Peyer's patch (tissue), 4 donors: Measurements from ENCODE around the gene C4orf50. TPM values are rescaled to one million over a fixed set of nuclear protein-coding genes. Genes with fewer than 3 reads are reported as not detected.

ENCODE experiments used
- DNase-seq, 3 donors: peaks; one replicate each; pipeline ENCODE4 v3.0.0-alpha.2; 2017 to 2019
- H3K27ac ChIP-seq, 4 donors: fragments of 200-600 bp; sonication (generic); one replicate each; pipeline ENCODE4 v1.5.1; 2016 to 2019
- H3K27me3 ChIP-seq, 2 donors: fragments of 200-600 bp; sonication (generic); one replicate each; pipeline ENCODE4 v1.5.1; 2019
- H3K36me3 ChIP-seq, 3 donors: fragments of 200-600 bp; sonication (generic); one replicate each; pipeline ENCODE4 v1.5.1; 2016 to 2019
- H3K4me1 ChIP-seq, 4 donors: fragments of 200-600 bp; sonication (generic); one replicate each; pipeline ENCODE4 v1.5.1; 2016 to 2019
- H3K4me3 ChIP-seq, 4 donors: fragments of 200-600 bp; sonication (generic); 1 replicate in 3 of 4; 2 replicates in 1 of 4; pipeline ENCODE4 v1.5.1; 2016 to 2019; ENCODE audit warnings: mild to moderate bottlenecking in 1 of 4
- H3K9me3 ChIP-seq, 4 donors: fragments of 200-600 bp; sonication (generic); one replicate each; pipeline ENCODE4 v1.5.1; 2016 to 2019; ENCODE audit warnings: mild to moderate bottlenecking in 1 of 4
- POLR2A ChIP-seq, 2 donors: fragments of 450-650 bp; IDR thresholded peaks; one replicate each; pipeline ENCODE4 v1.5.1; 2017; ENCODE audit warnings: antibody characterized with exemption in 2 of 2, mild to moderate bottlenecking in 2 of 2, moderate library complexity in 2 of 2
- total RNA-seq, 4 donors: library from RNA; depleted of rRNA; stranded (reverse); fragments of >200 nt; gene quantifications; one replicate each; pipeline ENCODE4 v1.1.0, GENCODE V29; 2016
- TF ChIP-seq, protein P1 (sequence below), 6 experiments: fragments of 450-650 bp in 4 of 6; fragments of 200-600 bp in 2 of 6; sonication (generic) in 1 of 6; IDR thresholded peaks; one replicate each; pipeline ENCODE4 v1.5.1; 2017 to 2019; ENCODE audit warnings: antibody characterized with exemption in 6 of 6, mild to moderate bottlenecking in 3 of 6, moderate library complexity in 1 of 6

Gene C4orf50
- total RNA-seq, 4 donors from 2014 or later = 0.19 to 0.83 (median 0.40) TPM; not detected in 1

GRCh38 chr4:6054162-6054922 is 36.1 kb upstream of the C4orf50 start:
- H3K4me1 ChIP-seq = no peaks in the 10 kb centered on the region
- H3K36me3 ChIP-seq = no peaks in the 10 kb centered on the region
- H3K4me3 ChIP-seq = no peak overlapping the region
- no peak overlapping the region for H3K27ac ChIP-seq
- H3K27me3 ChIP-seq = no peaks in the 10 kb centered on the region
- peaks cover 0 to 22% (median 6%) of the 10 kb centered on the region in 4 donors for H3K9me3 ChIP-seq
- no peak for TF ChIP-seq POLR2A (IDR thresholded peaks at IDR 0.05)
- TF ChIP-seq, protein P1, sequence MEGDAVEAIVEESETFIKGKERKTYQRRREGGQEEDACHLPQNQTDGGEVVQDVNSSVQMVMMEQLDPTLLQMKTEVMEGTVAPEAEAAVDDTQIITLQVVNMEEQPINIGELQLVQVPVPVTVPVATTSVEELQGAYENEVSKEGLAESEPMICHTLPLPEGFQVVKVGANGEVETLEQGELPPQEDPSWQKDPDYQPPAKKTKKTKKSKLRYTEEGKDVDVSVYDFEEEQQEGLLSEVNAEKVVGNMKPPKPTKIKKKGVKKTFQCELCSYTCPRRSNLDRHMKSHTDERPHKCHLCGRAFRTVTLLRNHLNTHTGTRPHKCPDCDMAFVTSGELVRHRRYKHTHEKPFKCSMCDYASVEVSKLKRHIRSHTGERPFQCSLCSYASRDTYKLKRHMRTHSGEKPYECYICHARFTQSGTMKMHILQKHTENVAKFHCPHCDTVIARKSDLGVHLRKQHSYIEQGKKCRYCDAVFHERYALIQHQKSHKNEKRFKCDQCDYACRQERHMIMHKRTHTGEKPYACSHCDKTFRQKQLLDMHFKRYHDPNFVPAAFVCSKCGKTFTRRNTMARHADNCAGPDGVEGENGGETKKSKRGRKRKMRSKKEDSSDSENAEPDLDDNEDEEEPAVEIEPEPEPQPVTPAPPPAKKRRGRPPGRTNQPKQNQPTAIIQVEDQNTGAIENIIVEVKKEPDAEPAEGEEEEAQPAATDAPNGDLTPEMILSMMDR (IDR thresholded peaks at IDR 0.05) = no peak
- DNase-seq = no peak

DNA sequence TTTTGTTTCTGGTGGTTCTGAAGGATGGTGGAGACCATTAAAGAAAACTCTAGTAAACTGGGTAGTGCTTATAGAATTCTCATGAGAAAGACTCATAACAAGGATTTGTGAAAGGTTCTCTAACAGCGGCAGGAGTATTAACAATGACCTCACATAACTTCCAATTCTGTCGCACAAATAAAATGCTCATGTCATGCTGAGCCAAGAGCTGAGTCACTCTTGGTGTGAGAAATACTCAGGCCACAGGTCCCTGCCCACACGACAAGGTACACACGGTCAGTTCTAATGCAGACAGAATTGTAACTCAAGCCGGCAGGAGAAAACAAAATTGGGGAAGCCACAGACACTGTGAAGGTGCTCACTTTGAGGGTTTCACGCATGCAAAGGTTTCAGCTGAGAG is 34.4 kb upstream of the C4orf50 start:
- no peaks in the 10 kb centered on the region for H3K27me3 ChIP-seq
- H3K36me3 ChIP-seq = no peaks in the 10 kb centered on the region
- no peaks in the 10 kb centered on the region for H3K4me1 ChIP-seq
- DNase-seq = no peak
- H3K27ac ChIP-seq = no peak overlapping the region
- no peak overlapping the region for H3K4me3 ChIP-seq
- TF ChIP-seq, protein P1 (IDR thresholded peaks at IDR 0.05) = no peak
- TF ChIP-seq POLR2A (IDR thresholded peaks at IDR 0.05) = no peak
- peaks cover 0 to 6% (median 2%) of the 10 kb centered on the region in 4 donors for H3K9me3 ChIP-seq

DNA sequence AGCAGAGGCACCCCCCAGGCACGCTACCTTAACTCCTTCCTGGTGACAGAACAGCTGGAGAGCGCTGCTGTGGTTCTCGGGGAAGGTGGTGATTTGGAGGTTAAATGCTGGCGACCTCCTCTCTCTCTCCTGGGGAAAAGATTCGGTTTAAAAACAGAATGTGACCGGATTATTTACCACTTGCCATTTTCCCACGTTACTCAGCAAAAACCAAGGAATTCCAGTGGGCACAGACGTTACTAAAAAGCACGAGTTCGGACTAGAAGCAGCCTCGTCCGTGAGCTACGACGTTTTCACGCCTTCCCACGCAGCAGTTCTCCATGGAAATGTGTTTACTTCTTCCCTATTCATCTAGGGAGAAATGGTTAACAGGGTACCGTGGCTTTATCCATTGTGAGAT is 32.3 kb upstream of the C4orf50 start:
- H3K4me3 ChIP-seq = no peak overlapping the region
- no peaks in the 10 kb centered on the region for H3K27me3 ChIP-seq
- TF ChIP-seq POLR2A (IDR thresholded peaks at IDR 0.05) = no peak
- TF ChIP-seq, protein P1 (IDR thresholded peaks at IDR 0.05) = no peak
- H3K36me3 ChIP-seq = no peaks in the 10 kb centered on the region
- H3K9me3 ChIP-seq = no peaks in the 10 kb centered on the region
- H3K27ac ChIP-seq = no peak overlapping the region
- H3K4me1 ChIP-seq = no peaks in the 10 kb centered on the region
- no peak for DNase-seq

- Histone ChIP-seq H3K27me3 (no peaks in the 10 kb centered on the region), H3K27ac (no peak overlapping the region), H3K36me3 (no peaks in the 10 kb centered on the region), H3K4me1 (no peaks in the 10 kb centered on the region), H3K9me3 (no peaks in the 10 kb centered on the region), H3K4me3 (no peak overlapping the region)
- TF ChIP-seq POLR2A (IDR thresholded peaks at IDR 0.05) = no peak
- TF ChIP-seq, protein P1 (IDR thresholded peaks at IDR 0.05) = no peak
- DNase-seq = no peak
Measured at GRCh38 chr4:6049985-6050384, 31.8 kb upstream of the C4orf50 start.

DNA sequence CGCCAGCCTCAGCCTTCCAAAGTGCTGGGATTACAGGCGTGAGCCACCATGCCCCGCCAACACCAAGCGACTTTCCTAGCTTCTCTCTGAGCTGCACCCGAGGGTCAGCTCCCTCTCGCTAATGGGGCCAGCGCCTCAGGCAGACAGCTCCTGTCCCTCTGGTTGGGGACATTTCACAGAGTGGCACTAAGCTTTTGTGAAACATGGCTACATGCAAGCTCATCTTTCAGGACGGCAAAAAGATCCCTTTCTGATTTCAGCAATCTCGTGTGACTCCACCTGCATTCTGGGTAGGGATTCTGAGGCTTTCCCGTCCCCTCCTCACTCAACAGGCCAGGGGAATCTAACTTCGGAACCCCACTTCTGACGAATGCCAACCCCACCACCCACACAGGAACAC is 31.0 kb upstream of the C4orf50 start:
- Histone ChIP-seq H3K36me3 (no peaks in the 10 kb centered on the region), H3K27ac (no peak overlapping the region), H3K4me1 (no peaks in the 10 kb centered on the region), H3K4me3 (no peak overlapping the region), H3K9me3 (no peaks in the 10 kb centered on the region), H3K27me3 (no peaks in the 10 kb centered on the region)
- no peak for TF ChIP-seq POLR2A (IDR thresholded peaks at IDR 0.05)
- TF ChIP-seq, protein P1 (IDR thresholded peaks at IDR 0.05) = no peak
- no peak for DNase-seq
